Measurements from ENCODE around the gene COL13A1. TPM values are rescaled to one million over a fixed set of nuclear protein-coding genes. Genes with fewer than 3 reads are reported as not detected.
A peak's percentile ranks its signal among the peaks of the same experiment; 100 is the strongest.

The COL13A1 gene
- total RNA-seq, 1 donor from 2014 or later: 4.6 TPM

DNA sequence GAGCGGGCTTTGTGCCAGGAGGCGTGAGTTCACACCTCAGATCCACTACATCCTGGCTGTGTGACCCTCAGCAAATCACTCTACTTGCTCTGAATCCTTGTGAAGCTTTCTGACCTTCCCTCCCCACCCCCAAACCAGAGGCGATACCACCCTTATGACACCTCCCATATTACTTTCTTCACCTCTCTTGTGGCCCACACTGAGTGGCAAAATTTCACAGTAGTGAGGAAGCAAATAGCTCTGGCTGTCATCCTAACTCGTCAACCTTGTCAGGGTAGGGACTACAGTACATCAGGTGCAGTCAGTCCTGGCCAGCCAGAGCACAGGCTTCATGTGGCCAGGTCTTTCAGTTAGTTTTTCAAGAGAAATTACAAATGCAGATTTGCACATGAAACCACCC, 19.1 kb downstream of the COL13A1 start:
- DNase-seq: no peak

GRCh38 chr10:69825604-69826003, 23.9 kb downstream of the COL13A1 start:
- no peak for DNase-seq

GRCh38 chr10:69826094-69826493, 24.4 kb downstream of the COL13A1 start:
- peak; percentile 44 for DNase-seq

DNA sequence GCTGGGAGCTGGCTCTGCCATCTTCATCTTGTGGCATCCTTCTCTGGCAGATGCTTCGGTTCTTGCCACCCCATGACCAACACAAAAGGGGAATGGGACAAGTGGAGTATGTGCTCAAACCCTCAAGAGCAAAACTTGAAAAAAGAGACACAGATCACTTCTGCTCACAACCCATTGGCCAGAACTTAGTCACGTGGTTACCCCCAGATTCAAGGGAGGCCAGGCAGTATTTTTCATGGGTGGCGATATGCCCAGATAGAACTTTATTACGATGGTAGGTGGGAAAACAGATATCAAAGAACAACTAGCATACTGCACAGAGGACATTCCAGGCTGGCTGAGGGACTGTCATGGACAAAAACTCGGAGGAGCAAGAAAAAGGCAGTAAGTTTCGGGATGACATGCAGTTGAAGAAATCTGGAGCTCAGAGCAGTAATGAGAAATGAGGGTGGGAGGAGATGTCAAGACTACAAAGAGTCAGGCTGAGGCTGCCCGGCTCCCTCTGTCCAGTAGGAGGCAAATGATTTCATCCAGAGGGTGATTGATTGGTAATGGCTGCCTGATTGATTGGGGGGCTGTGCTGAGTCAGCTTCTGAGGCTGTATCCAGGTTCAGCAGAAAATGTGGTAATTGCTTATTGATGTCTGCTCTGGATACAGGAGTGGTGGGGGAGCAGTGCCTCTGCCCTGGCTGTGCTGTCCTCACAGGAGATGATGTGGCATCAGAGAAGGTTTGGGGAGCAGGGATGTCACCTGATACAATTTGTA, 25.3 kb downstream of the COL13A1 start:
- no peak for DNase-seq

DNA sequence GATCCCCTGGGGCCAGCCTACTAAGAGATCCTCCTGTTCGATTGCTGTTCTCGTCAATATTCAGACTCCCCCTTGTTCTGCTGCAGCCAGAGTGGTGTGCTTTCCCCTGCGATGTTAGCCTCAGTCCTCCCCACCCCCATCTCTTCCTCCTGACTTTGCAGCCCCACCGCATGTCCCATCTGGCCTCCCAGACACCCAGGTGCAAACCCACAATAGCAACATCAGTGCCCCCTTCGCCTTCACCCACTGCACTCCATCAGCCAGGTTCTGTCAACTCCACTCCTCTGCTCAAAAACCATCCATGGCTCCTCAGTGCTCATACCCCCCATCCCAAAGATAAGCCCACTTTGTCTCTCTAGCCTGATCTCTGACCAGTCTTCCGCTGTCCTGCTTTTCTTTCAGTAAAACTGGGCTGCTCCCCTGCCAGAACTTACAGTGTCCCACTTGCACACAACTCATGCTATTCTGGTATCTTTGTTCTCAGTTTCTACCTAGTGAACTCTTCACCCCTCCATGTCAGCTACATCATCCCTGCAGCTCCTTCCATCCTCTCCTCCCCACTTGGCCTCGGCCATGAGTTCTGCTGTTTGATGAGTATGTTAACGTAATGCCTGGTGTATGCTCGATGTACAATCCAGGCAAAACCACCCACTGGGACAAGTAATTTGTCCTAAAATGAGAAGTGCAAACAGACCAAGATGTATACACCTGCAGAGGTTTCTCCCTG, 26.6 kb downstream of the COL13A1 start:
- DNase-seq: no peak

- DNase-seq: no peak
Observed at GRCh38 chr10:69829775-69830174, 28.1 kb downstream of the COL13A1 start.

- DNase-seq: no peak
Observed at GRCh38 chr10:69831231-69831855, 29.6 kb downstream of the COL13A1 start.

- no peak for DNase-seq
Observed at GRCh38 chr10:69835233-69835632, 33.5 kb downstream of the COL13A1 start.

GRCh38 chr10:69835875-69836730, 34.4 kb downstream of the COL13A1 start:
- peak; percentile 77 for DNase-seq

DNA sequence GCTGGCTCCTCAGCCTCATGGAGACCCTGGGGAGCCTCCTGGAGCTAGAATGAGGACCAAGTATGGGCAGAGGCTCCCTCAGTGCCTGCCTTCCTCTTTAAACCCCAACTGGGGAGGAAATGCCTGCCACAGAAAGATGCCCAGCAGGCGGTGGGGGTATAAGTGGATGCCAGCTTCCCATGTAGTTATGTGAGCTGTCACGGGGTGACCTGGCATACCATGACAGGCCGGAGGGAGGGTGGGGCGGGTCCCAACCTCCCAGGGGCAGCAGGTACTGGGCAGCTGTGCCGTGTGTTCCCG, 35.0 kb downstream of the COL13A1 start:
- DNase-seq: no peak

GRCh38 chr10:69837261-69837660, 35.6 kb downstream of the COL13A1 start:
- no peak for DNase-seq

DNA sequence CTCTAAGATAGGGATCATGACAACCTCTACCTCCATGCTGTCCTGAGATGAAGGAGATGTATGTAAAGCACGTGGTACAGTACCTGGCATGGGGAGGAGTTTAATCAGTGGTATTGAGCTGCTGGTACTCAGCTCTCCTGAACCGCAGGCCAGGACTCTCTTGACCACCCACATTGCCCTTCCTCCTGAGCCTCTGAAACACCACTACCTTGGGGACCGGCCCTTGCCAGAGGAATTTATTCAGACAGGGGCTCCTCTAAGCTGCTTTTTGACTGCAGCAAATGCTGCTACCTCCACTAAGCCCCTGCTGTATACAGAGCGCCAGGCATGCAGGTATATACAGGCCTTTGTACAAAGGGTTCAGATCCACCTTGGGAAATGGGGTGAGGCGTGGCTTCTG, 36.7 kb downstream of the COL13A1 start:
- no peak for DNase-seq

GRCh38 chr10:69838853-69839252, 37.1 kb downstream of the COL13A1 start:
- no peak for DNase-seq

DNA sequence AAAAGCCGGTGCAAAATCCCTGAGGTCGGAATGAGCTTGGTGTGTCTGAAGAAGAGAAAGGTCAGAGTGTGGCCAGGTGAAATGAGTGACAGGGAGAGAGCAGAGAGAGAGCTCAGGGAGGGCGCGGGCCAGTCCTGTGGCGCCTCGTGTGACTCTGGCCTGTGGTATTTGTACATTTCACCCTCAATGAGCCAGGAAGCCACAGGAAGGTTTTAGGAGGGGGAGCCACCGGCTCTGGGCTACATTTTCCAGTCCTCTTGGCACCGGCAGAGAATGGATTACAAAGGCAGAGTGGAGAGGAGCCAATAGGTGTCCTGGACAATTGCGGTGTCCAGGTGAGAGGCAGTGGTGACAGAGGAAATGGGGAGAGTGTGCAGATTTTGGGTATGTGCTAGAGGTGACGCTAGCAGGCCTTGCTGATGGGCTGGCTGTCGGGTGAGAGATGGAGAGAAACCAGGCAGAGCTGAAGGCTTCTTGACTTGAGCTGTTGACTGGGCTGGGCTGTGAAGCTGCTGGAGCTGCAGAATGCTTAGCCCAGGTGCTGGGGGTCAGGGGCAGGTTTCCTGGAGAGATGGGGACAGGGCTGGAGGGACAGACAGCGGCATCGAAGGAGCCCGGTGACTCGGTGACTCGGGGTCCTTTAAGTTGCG, 38.1 kb downstream of the COL13A1 start:
- DNase-seq: no peak

DNA sequence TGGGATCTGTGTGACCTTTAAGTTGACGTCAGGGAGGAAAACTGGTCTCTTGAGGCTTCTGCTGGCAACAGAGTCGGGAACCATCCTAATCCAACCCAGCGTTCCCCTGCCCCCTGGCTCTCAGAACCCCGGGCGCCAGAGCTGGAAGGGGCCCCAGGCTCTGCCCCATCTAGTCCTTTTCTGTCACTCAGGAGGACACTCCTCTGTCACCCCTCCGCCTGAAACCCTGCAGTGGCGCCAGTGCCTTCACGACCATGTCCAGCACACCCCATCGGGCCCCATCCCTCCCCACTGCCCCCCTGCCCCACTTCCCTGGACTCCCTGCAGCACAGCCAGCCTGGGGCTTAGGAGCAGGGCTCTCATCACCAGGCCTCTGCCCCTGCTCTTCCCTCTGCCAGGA, 39.1 kb downstream of the COL13A1 start:
- no peak for DNase-seq

GRCh38 chr10:69842020-69842419, 40.3 kb downstream of the COL13A1 start:
- no peak for DNase-seq

DNA sequence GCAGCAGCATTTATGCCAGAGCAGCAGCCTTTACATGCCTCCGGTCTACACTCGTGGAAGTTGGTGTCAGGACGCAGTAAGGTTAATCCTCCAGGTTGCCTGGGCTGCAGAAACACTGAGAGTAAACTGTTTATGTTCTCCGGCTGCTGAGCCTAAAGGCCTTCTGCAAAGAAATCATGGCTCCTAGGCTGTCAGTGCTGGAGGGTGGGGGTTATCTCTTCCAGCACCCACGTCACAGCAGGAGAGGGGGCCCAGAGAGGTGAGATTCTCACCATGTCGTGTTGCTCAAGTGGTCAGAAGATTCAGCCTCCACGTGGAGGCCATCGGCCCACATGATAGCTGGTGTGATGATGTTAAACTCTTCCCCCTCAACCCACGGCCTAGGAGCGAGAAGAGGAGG, 41.2 kb downstream of the COL13A1 start:
- DNase-seq: no peak

DNA sequence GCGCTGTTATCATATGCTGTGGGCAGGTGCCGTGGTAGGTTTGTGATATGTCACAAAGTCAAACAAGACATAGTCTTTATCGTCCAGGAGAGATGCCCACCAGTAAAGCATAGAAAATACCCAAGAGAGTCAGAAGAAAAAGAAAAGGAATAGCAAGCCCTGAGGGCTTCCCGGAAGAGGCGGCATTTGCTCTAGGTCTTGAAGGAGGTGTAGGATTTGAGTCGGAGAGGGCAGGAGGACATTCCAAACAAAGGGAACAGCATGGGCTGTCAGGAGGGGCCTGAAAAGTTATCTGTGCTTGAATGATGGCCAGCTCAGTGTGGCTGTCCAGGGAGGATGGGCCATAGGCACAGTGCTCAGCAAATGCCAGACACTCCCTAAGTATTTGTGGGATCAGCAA, 42.2 kb downstream of the COL13A1 start:
- no peak for DNase-seq

GRCh38 chr10:69844698-69845097, 43.0 kb downstream of the COL13A1 start:
- DNase-seq: peak; percentile 61

- DNase-seq: peak; percentile 72
Observed at GRCh38 chr10:69845574-69846292, 44.0 kb downstream of the COL13A1 start.

GRCh38 chr10:69846293-69846921, 44.7 kb downstream of the COL13A1 start:
- DNase-seq: peak; percentile 62

Measured in tongue (tissue), 2 donors.